T-helper 17 cell (primary cell): Measurements from ENCODE around the gene SPINT2. TPM values are rescaled to one million over a fixed set of nuclear protein-coding genes. Genes with fewer than 3 reads are reported as not detected.

Experiments
- ATAC-seq: fragments of 150-1000 bp; cut with Tn5 transposase; 2 replicates; pipeline ENCODE4 v1.10.0; 2021; ENCODE audit warnings: mild to moderate bottlenecking, moderate library complexity
- DNase-seq, 3 donors: peaks; one replicate each; pipeline versions ENCODE4 v3.0.0 to v3.0.0-alpha.2; 2020 to 2021
- H3K9me3 ChIP-seq: one replicate; pipeline ENCODE4 v1.7.0; 2013; ENCODE audit warnings: low read length, mild to moderate bottlenecking; ENCODE audit not compliant: control insufficient read depth, poor library complexity, severe bottlenecking
- H3K27ac Mint-ChIP-seq: one replicate; pipeline ENCODE4 v1.8.0; 2022; ENCODE audit warnings: mild to moderate bottlenecking, moderate library complexity, mixed read lengths
- H3K27me3 Mint-ChIP-seq: one replicate; pipeline ENCODE4 v1.8.0; 2022; ENCODE audit warnings: mixed read lengths
- H3K36me3 Mint-ChIP-seq: one replicate; pipeline ENCODE4 v1.8.0; 2022; ENCODE audit warnings: low read depth, mixed read lengths
- H3K4me1 Mint-ChIP-seq: one replicate; pipeline ENCODE4 v1.8.0; 2022; ENCODE audit warnings: mild to moderate bottlenecking, mixed read lengths
- H3K4me3 Mint-ChIP-seq: one replicate; pipeline ENCODE4 v1.8.0; 2022; ENCODE audit warnings: mild to moderate bottlenecking, moderate library complexity, mixed read lengths
- total RNA-seq, 4 donors: library from RNA in 2 of 4; stranded (reverse) in 2 of 4; gene quantifications; one replicate each; pipeline ENCODE4 v1.2.3 and lab custom pipeline; 2022 to 2026

The SPINT2 gene
- total RNA-seq, 2 donors from 2014 or later = 32.2 to 49.1 TPM

GRCh38 chr19:38303517-38304351 is 39.4 kb downstream of the SPINT2 start, which contains the start of gene C19orf33:
Gene C19orf33 (plus strand): TSS chr19:38304251. CDS start chr19:38304262, 11 bp downstream.
- Mint-ChIP-seq H3K27ac (no peak within 1 kb of the TSS), H3K36me3 (peaks cover 3% of the 10 kb centered on the region), H3K4me3 (no peak within 1 kb of the TSS), H3K27me3 (no peaks in the 10 kb centered on the region), H3K4me1 (peaks cover 2% of the 10 kb centered on the region)
- no peaks in the 10 kb centered on the region for H3K9me3 ChIP-seq
- DNase-seq (no peak), ATAC-seq (no peak)

GRCh38 chr19:38304352-38304865 is 40.0 kb downstream of the SPINT2 start:
- H3K9me3 ChIP-seq = no peaks in the 10 kb centered on the region
- Mint-ChIP-seq H3K27me3 (no peaks in the 10 kb centered on the region), H3K4me1 (peaks cover 2% of the 10 kb centered on the region), H3K4me3 (no peak overlapping the region), H3K27ac (no peak overlapping the region), H3K36me3 (peaks cover 3% of the 10 kb centered on the region)
- ATAC-seq (no peak), DNase-seq (no peak)

- DNase-seq = no peak
- Mint-ChIP-seq H3K36me3 (peaks cover 3% of the 10 kb centered on the region), H3K4me3 (no peak overlapping the region), H3K4me1 (peaks cover 2% of the 10 kb centered on the region), H3K27me3 (no peaks in the 10 kb centered on the region), H3K27ac (no peak overlapping the region)
- H3K9me3 ChIP-seq = no peaks in the 10 kb centered on the region
- ATAC-seq = no peak
Observed at GRCh38 chr19:38304866-38305429, 40.6 kb downstream of the SPINT2 start.

GRCh38 chr19:38306236-38306635 is 41.9 kb downstream of the SPINT2 start:
- no peaks in the 10 kb centered on the region for H3K9me3 ChIP-seq
- H3K27ac Mint-ChIP-seq = no peak overlapping the region

GRCh38 chr19:38307076-38307475 is 42.7 kb downstream of the SPINT2 start:
- DNase-seq (no peak), ATAC-seq (no peak)
- H3K36me3 Mint-ChIP-seq = peaks cover 5% of the 10 kb centered on the region

More at GRCh38 chr19:38306236-38306635, 41.9 kb downstream of the SPINT2 start:
- DNase-seq (no peak), ATAC-seq (no peak)
- peaks cover 5% of the 10 kb centered on the region for H3K4me1 Mint-ChIP-seq
- H3K36me3 Mint-ChIP-seq = peaks cover 5% of the 10 kb centered on the region
- no peaks in the 10 kb centered on the region for H3K27me3 Mint-ChIP-seq
- no peak overlapping the region for H3K4me3 Mint-ChIP-seq

GRCh38 chr19:38307597-38307996 is 43.2 kb downstream of the SPINT2 start:
- Mint-ChIP-seq H3K4me1 (peaks cover 5% of the 10 kb centered on the region), H3K27me3 (no peaks in the 10 kb centered on the region), H3K36me3 (peaks cover 5% of the 10 kb centered on the region), H3K4me3 (no peak overlapping the region), H3K27ac (no peak overlapping the region)
- ATAC-seq = no peak
- DNase-seq = no peak
- H3K9me3 ChIP-seq = no peaks in the 10 kb centered on the region

More at GRCh38 chr19:38307076-38307475, 42.7 kb downstream of the SPINT2 start:
- no peaks in the 10 kb centered on the region for H3K9me3 ChIP-seq
- Mint-ChIP-seq H3K27me3 (no peaks in the 10 kb centered on the region), H3K27ac (no peak overlapping the region), H3K4me3 (no peak overlapping the region), H3K4me1 (peaks cover 5% of the 10 kb centered on the region)

- no peak overlapping the region for H3K27ac Mint-ChIP-seq
Observed at GRCh38 chr19:38308006-38308766, 43.8 kb downstream of the SPINT2 start.

GRCh38 chr19:38308926-38309614 is 44.7 kb downstream of the SPINT2 start:
- peaks cover 8% of the 10 kb centered on the region for H3K4me1 Mint-ChIP-seq
- H3K36me3 Mint-ChIP-seq = peaks cover 5% of the 10 kb centered on the region
- ATAC-seq = no peak
- H3K27ac Mint-ChIP-seq = no peak overlapping the region
- H3K9me3 ChIP-seq = no peaks in the 10 kb centered on the region
- no peak overlapping the region for H3K4me3 Mint-ChIP-seq
- H3K27me3 Mint-ChIP-seq = no peaks in the 10 kb centered on the region
- no peak for DNase-seq

More at GRCh38 chr19:38308006-38308766, 43.8 kb downstream of the SPINT2 start:
- DNase-seq = no peak
- H3K4me1 Mint-ChIP-seq = peaks cover 5% of the 10 kb centered on the region
- H3K4me3 Mint-ChIP-seq = no peak overlapping the region
- no peaks in the 10 kb centered on the region for H3K9me3 ChIP-seq
- no peaks in the 10 kb centered on the region for H3K27me3 Mint-ChIP-seq
- no peak for ATAC-seq
- H3K36me3 Mint-ChIP-seq = peaks cover 5% of the 10 kb centered on the region

- Mint-ChIP-seq H3K27me3 (no peaks in the 10 kb centered on the region), H3K36me3 (peaks cover 5% of the 10 kb centered on the region), H3K4me3 (no peak overlapping the region), H3K4me1 (peaks cover 8% of the 10 kb centered on the region), H3K27ac (no peak overlapping the region)
- DNase-seq = no peak
- H3K9me3 ChIP-seq = no peaks in the 10 kb centered on the region
- ATAC-seq = no peak
Observed at GRCh38 chr19:38309615-38310278, 45.4 kb downstream of the SPINT2 start.

GRCh38 chr19:38310279-38310670 is 45.9 kb downstream of the SPINT2 start:
- ATAC-seq = no peak
- Mint-ChIP-seq H3K4me3 (no peak overlapping the region), H3K36me3 (peaks cover 5% of the 10 kb centered on the region), H3K27me3 (no peaks in the 10 kb centered on the region), H3K27ac (no peak overlapping the region), H3K4me1 (peaks cover 10% of the 10 kb centered on the region)
- DNase-seq = no peak
- no peaks in the 10 kb centered on the region for H3K9me3 ChIP-seq

- no peaks in the 10 kb centered on the region for H3K9me3 ChIP-seq
- H3K4me1 Mint-ChIP-seq = peaks cover 11% of the 10 kb centered on the region
- no peak overlapping the region for H3K4me3 Mint-ChIP-seq
- H3K27ac Mint-ChIP-seq = no peak overlapping the region
- peaks cover 5% of the 10 kb centered on the region for H3K36me3 Mint-ChIP-seq
- DNase-seq = no peak
- no peaks in the 10 kb centered on the region for H3K27me3 Mint-ChIP-seq
- no peak for ATAC-seq
Observed at GRCh38 chr19:38310986-38311385, 46.6 kb downstream of the SPINT2 start.
